WTC11 (cell line): ENCODE measurements around the gene SREBF1. TPM values are rescaled to one million over a fixed set of nuclear protein-coding genes. Genes with fewer than 3 reads are reported as not detected.
A peak's percentile ranks its signal among the peaks of the same experiment; 100 is the strongest.

ENCODE experiments used
- ATAC-seq: fragments of 200-7000 bp; cut with Tn5 transposase; 2 replicates; pipeline ENCODE4 v1.10.0; 2021; ENCODE audit warnings: mild to moderate bottlenecking, moderate library complexity
- CTCF ChIA-PET: fragments of 300-600 bp; sonication (Branson Sonifier 250); formaldehyde crosslinking; loops from one replicate; lab custom pipeline; 2021; ENCODE audit warnings: antibody characterized with exemption; lab: Charles Lee
- POLR2A ChIA-PET: fragments of 350-600 bp; sonication (Branson Sonifier 250); formaldehyde crosslinking; loops from one replicate; lab custom pipeline; 2021; ENCODE audit warnings: antibody characterized with exemption; lab: Charles Lee
- DNase-seq: peaks from one replicate; pipeline ENCODE4 v3.0.0; 2021; ENCODE audit warnings: low spot score
- H3K27ac Mint-ChIP-seq: 2 replicates; pipeline ENCODE4 v1.8.0; 2021; ENCODE audit warnings: mixed read lengths
- H3K27me3 Mint-ChIP-seq: 2 replicates; pipeline ENCODE4 v1.8.0; 2021; ENCODE audit warnings: low read depth, mild to moderate bottlenecking, moderate library complexity, mixed read lengths
- H3K36me3 Mint-ChIP-seq: 2 replicates; pipeline ENCODE4 v1.8.0; 2021; ENCODE audit warnings: mixed read lengths
- H3K4me1 Mint-ChIP-seq: 2 replicates; pipeline ENCODE4 v1.8.0; 2022; ENCODE audit warnings: mixed read lengths
- H3K4me3 Mint-ChIP-seq: 2 replicates; pipeline ENCODE4 v1.8.0; 2021; ENCODE audit warnings: mild to moderate bottlenecking, moderate library complexity, mixed read lengths
- H3K9me3 Mint-ChIP-seq: 2 replicates; pipeline ENCODE4 v1.8.0; 2021; ENCODE audit warnings: mixed read lengths
- CBFB ChIP-seq: sonication (generic); formaldehyde crosslinking; IDR thresholded peaks from 2 replicates; pipeline ENCODE4 v1.8.1; 2022; ENCODE audit warnings: mild to moderate bottlenecking, low read depth, missing genetic modification reagents
- ESRRA ChIP-seq: sonication (generic); formaldehyde crosslinking; IDR thresholded peaks from 2 replicates; pipeline ENCODE4 v1.8.1; 2022; ENCODE audit warnings: mild to moderate bottlenecking, missing genetic modification reagents, borderline replicate concordance
- GABPB1 ChIP-seq: sonication (generic); formaldehyde crosslinking; IDR thresholded peaks from 2 replicates; pipeline ENCODE4 v1.8.1; 2023; ENCODE audit warnings: mild to moderate bottlenecking, missing genetic modification reagents
- JUN ChIP-seq: sonication (generic); formaldehyde crosslinking; IDR thresholded peaks from 2 replicates; pipeline ENCODE4 v1.8.0; 2023; ENCODE audit warnings: mild to moderate bottlenecking, missing genetic modification reagents
- MXD4 ChIP-seq: fragments of 250-450 bp; sonication (Bioruptor Pico); IDR thresholded peaks from 2 replicates; pipeline ENCODE4 v1.8.0; 2021; ENCODE audit warnings: mild to moderate bottlenecking, moderate library complexity, borderline replicate concordance
- NFATC4 ChIP-seq: fragments of 250-450 bp; sonication (Bioruptor Pico); IDR thresholded peaks from 2 replicates; pipeline ENCODE4 v1.9.0; 2021; ENCODE audit warnings: mild to moderate bottlenecking
- NFE2L1 ChIP-seq: sonication (generic); formaldehyde crosslinking; IDR thresholded peaks from 2 replicates; pipeline ENCODE4 v1.8.1; 2023; ENCODE audit warnings: missing genetic modification reagents
- NR3C1 ChIP-seq: sonication (generic); formaldehyde crosslinking; conservative IDR thresholded peaks from 2 replicates; pipeline ENCODE4 v1.8.1; 2023; ENCODE audit warnings: low read depth, mild to moderate bottlenecking, missing genetic modification reagents
- TCF7 ChIP-seq: sonication (generic); formaldehyde crosslinking; IDR thresholded peaks from 2 replicates; pipeline ENCODE4 v1.8.0; 2022; ENCODE audit warnings: mild to moderate bottlenecking, low read depth, missing genetic modification reagents, moderate library complexity
- TEAD1 ChIP-seq: sonication (generic); formaldehyde crosslinking; IDR thresholded peaks from 2 replicates; pipeline ENCODE4 v1.8.0; 2022; ENCODE audit warnings: mild to moderate bottlenecking, missing genetic modification reagents
- ZNF232 ChIP-seq: sonication (generic); formaldehyde crosslinking; IDR thresholded peaks from 2 replicates; pipeline ENCODE4 v1.8.0; 2022; ENCODE audit warnings: mild to moderate bottlenecking, missing genetic modification reagents
- ZNF423 ChIP-seq: fragments of 250-450 bp; sonication (Bioruptor Pico); IDR thresholded peaks from 2 replicates; pipeline ENCODE4 v2.1.2; 2022; ENCODE audit warnings: mild to moderate bottlenecking, moderate library complexity
- total RNA-seq: library from RNA; stranded (reverse); gene quantifications from 3 replicates; pipeline ENCODE4 v1.2.3, GENCODE V29; 2021
- TF ChIP-seq, protein P1 (sequence below): fragments of 250-450 bp; sonication (Bioruptor Pico); conservative IDR thresholded peaks from 2 replicates; pipeline ENCODE4 v1.9.0; 2021; ENCODE audit warnings: mild to moderate bottlenecking
- TF ChIP-seq, protein P2 (sequence below): sonication (generic); formaldehyde crosslinking; IDR thresholded peaks from 2 replicates; pipeline ENCODE4 v1.8.1; 2022; ENCODE audit warnings: mild to moderate bottlenecking, missing genetic modification reagents, moderate library complexity, borderline replicate concordance
- TF ChIP-seq, protein P3 (sequence below): sonication (generic); formaldehyde crosslinking; IDR thresholded peaks from 2 replicates; pipeline ENCODE4 v1.8.1; 2022; ENCODE audit warnings: low read depth, missing genetic modification reagents, borderline replicate concordance
- TF ChIP-seq, protein P4 (sequence below): fragments of 250-450 bp; sonication (Bioruptor Pico); IDR thresholded peaks from 2 replicates; pipeline ENCODE4 v1.9.0; 2021; ENCODE audit warnings: mild to moderate bottlenecking, borderline replicate concordance

SREBF1 gene
- total RNA-seq, 1 experiment from 2014 or later = 93.7 TPM

DNA sequence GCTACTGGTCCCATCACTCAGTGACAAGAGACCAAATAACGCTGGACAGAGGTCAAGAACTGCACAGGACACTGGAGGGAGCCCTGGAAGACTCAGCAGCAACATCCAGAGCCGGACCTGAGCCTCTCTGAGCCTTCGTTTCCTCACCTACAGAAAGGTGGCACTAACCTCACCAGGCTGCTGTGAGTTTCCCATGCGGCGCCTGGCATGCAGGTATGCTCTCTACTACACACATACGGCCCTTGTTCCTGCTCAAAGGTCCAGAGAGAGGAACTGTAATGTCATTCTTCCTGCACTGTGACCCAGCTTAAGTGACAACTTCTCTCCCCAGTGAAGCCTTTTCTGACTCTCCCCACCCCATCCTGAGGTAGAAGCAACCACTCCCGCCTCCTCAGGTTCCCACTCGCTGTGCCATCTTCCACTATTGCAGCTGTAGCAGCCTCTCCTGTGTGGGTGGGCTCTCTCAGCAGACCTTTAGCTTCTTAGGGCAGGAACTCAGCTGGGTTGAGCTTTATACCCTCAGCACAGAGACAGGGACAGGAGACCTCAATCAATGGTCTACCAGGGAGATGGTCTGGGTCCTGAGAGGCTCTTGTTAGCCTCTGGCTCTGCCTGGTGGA lies 43.9 kb upstream of the SREBF1 start (continued):
- TF ChIP-seq, protein P1, sequence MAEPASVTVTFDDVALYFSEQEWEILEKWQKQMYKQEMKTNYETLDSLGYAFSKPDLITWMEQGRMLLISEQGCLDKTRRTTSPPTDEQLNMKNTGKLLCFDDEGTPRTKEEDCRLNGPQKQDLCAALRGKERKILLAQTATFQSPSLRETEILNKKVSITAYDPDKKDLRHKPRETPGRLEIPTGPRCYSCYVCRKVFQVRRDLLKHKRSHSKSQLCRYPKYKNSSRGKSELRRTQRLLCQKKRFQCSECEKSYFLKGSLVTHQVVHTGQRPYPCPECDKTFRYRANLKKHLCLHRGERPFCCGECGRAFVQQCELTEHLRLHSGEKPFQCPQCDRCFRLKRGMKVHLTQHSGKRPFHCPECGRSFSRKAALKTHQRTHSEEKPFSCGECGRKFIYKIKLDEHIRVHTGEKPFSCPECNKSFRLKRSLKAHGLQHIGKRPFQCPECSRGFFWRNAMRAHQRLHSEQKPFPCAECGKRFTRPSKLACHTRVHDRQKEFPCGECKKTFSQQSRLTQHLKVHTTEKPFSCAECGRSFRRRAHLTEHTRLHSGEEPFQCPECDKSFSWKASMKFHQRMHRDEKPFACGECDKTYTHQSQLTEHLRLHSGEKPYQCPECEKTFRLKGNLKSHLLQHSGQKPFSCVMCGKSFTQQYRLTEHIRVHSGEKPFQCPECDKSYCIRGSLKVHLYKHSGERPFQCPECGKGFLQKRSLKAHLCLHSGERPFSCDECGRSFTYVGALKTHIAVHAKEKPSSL (CRISPR knock-in tag) = no peak
- TF ChIP-seq, protein P2, sequence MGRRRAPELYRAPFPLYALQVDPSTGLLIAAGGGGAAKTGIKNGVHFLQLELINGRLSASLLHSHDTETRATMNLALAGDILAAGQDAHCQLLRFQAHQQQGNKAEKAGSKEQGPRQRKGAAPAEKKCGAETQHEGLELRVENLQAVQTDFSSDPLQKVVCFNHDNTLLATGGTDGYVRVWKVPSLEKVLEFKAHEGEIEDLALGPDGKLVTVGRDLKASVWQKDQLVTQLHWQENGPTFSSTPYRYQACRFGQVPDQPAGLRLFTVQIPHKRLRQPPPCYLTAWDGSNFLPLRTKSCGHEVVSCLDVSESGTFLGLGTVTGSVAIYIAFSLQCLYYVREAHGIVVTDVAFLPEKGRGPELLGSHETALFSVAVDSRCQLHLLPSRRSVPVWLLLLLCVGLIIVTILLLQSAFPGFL (CRISPR knock-in tag) = no peak

DNA sequence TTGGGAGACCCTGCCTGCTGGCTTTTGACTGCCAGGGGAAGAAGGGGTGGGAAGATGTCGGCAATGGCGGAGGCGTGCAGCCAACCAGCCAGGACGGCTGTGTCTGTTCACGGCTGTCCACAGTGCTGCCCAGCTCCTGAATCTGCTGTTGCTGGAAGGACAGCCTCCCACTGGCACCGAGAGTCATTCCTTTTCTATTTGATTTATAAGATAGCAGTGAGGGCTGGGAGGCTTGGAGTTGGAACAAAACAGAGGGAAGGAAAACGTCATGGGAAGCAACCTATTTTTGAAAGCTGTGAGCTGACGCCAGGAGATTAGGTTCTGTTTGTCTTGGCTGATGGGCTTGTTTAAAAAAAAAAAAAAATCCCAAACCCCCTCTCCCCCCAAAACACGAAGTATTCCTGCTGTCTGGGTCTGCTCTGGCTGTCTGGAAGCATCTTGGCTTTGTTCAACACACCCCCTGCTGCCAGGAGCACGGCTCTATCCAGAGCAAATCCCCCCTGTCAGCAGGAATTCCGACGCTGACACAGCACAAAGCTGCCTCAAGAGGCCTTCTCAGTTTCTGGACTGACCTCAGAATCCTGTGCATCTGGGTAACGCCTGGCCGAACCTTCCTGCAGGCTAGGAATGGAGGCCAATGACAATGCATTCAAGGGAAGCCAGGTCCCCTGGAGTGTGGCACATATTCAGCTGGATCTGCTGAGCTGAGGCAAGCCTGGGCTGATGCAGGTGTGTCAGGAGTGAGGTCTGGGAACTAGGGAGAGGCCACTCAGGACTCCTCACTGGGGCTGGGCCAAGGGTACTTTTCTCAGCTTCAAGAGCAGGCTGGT lies 41.0 kb upstream of the SREBF1 start:
- ATAC-seq = peak; percentile 65
- TF ChIP-seq TEAD1 (peak; percentile 14; the same call in 1 of the 2 replicates), ZNF423 (CRISPR knock-in tag) (0 out of 2 replicates have a peak, but pooled peaks have one; percentile 23), ESRRA (no peak)
- Mint-ChIP-seq H3K27me3 (no peaks in the 10 kb centered on the region; the same call in 1 of the 2 replicates), H3K9me3 (no peaks in the 10 kb centered on the region), H3K36me3 (no peaks in the 10 kb centered on the region), H3K27ac (peak overlapping the region; percentile 77), H3K4me1 (peaks cover 41% of the 10 kb centered on the region), H3K4me3 (no peak overlapping the region; the same call in 1 of the 2 replicates)
- DNase-seq = peak; percentile 52
- CTCF ChIA-PET = interaction anchor here (0.6 to 3.3 kb wide), 14 partner anchors 8 to 353 kb away, joined by 3 to 18 read pairs (median 4); no protein-coding TSS in a partner anchor
- POLR2A ChIA-PET = interaction anchor here (0.6 to 1.8 kb wide), 4 partner anchors 39 to 381 kb away, joined by 3 to 5 read pairs (median 4); no protein-coding TSS in a partner anchor

DNA sequence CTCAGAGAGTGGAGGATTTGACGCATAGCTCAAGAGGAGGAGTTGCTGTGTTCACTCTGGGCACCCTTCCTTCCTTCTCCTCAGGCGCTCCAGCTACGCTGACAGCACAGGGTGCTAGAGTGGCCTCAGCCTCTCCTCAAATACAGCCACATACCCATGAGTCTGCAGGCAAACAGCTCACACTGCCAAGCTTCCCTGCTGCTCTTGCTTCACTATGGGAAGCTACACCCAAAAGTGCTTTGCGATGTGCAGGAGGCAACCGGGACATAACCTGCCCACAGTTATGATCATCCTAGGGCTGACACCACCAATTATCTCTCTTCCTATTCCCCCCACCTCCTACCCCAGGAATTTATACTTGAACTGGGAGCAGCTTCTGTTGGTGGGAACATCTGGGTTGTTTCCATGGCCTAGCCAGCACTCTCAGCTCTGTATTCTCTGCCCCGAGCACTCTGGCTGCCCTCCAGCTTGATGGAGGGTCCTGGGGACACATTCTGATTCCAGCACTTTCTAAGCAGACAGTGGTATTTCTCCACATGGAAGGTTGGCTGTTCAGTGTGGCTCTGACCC lies 40.3 kb upstream of the SREBF1 start:
- Mint-ChIP-seq H3K9me3 (no peaks in the 10 kb centered on the region), H3K4me1 (peaks cover 36% of the 10 kb centered on the region), H3K4me3 (no peak overlapping the region), H3K27me3 (no peaks in the 10 kb centered on the region; the same call in 1 of the 2 replicates)
- ATAC-seq (no peak), DNase-seq (no peak)
- ChIA-PET POLR2A (interaction anchor here (0.6 to 1.3 kb wide), 4 partner anchors 8 to 381 kb away, joined by 3 to 4 read pairs (median 4); no protein-coding TSS in a partner anchor), CTCF (interaction anchor here (0.6 to 3.3 kb wide), 10 partner anchors 8 to 96 kb away, joined by 3 to 18 read pairs (median 7); no protein-coding TSS in a partner anchor)
- no peak for TF ChIP-seq NFATC4 (CRISPR knock-in tag)
- TF ChIP-seq TCF7 (CRISPR knock-in tag) = no peak
- TF ChIP-seq, protein P3, sequence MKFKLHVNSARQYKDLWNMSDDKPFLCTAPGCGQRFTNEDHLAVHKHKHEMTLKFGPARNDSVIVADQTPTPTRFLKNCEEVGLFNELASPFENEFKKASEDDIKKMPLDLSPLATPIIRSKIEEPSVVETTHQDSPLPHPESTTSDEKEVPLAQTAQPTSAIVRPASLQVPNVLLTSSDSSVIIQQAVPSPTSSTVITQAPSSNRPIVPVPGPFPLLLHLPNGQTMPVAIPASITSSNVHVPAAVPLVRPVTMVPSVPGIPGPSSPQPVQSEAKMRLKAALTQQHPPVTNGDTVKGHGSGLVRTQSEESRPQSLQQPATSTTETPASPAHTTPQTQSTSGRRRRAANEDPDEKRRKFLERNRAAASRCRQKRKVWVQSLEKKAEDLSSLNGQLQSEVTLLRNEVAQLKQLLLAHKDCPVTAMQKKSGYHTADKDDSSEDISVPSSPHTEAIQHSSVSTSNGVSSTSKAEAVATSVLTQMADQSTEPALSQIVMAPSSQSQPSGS (CRISPR knock-in tag) = no peak
- no peak for TF ChIP-seq ZNF232 (CRISPR knock-in tag)
- no peak for TF ChIP-seq NR3C1 (CRISPR knock-in tag)
- no peak for TF ChIP-seq GABPB1 (CRISPR knock-in tag)
- TF ChIP-seq, all 79 proteins: peak for 0
- 0 out of 2 replicates have a peak overlapping the region, but pooled peaks have one; percentile 57 for H3K27ac Mint-ChIP-seq
- no peaks in the 10 kb centered on the region for H3K36me3 Mint-ChIP-seq

DNA sequence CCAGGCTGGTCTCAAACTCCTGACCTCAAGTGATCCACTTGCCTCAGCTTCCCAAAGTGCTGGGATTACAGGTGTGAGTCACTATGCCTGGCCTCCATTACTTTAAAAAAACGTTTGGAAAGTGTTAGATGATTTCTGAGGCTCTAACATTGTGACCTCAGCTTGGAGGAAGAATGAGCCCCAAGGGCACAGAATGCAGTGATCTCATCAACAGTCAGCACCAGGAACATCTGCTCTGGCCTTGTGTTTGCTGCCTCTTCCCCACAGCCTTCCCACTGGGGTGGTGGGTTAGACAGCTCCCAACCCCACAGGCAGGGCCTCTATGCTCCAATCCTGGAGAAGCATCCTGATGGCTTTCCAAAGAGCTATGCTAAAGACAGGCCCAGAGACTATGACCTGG lies 37.7 kb upstream of the SREBF1 start:
- 0 out of 2 replicates have a peak, but pooled peaks cover 2% of the 10 kb centered on the region for H3K27me3 Mint-ChIP-seq
- DNase-seq (no peak), ATAC-seq (no peak)
- H3K27ac Mint-ChIP-seq = no peak overlapping the region
- CTCF ChIA-PET = interaction anchor here (1.7 kb wide), 1 partner anchor 14 kb away, joined by 6 read pairs; no protein-coding TSS in a partner anchor
- H3K4me1 Mint-ChIP-seq = peaks cover 39% of the 10 kb centered on the region
- H3K36me3 Mint-ChIP-seq = no peaks in the 10 kb centered on the region
- POLR2A ChIA-PET = interaction anchor here (0.8 kb wide), 1 partner anchor 37 kb away, joined by 7 read pairs; no protein-coding TSS in a partner anchor
- H3K9me3 Mint-ChIP-seq = no peaks in the 10 kb centered on the region
- no peak overlapping the region for H3K4me3 Mint-ChIP-seq
- no peak for TF ChIP-seq NFE2L1 (CRISPR knock-in tag)
- TF ChIP-seq, protein P4, sequence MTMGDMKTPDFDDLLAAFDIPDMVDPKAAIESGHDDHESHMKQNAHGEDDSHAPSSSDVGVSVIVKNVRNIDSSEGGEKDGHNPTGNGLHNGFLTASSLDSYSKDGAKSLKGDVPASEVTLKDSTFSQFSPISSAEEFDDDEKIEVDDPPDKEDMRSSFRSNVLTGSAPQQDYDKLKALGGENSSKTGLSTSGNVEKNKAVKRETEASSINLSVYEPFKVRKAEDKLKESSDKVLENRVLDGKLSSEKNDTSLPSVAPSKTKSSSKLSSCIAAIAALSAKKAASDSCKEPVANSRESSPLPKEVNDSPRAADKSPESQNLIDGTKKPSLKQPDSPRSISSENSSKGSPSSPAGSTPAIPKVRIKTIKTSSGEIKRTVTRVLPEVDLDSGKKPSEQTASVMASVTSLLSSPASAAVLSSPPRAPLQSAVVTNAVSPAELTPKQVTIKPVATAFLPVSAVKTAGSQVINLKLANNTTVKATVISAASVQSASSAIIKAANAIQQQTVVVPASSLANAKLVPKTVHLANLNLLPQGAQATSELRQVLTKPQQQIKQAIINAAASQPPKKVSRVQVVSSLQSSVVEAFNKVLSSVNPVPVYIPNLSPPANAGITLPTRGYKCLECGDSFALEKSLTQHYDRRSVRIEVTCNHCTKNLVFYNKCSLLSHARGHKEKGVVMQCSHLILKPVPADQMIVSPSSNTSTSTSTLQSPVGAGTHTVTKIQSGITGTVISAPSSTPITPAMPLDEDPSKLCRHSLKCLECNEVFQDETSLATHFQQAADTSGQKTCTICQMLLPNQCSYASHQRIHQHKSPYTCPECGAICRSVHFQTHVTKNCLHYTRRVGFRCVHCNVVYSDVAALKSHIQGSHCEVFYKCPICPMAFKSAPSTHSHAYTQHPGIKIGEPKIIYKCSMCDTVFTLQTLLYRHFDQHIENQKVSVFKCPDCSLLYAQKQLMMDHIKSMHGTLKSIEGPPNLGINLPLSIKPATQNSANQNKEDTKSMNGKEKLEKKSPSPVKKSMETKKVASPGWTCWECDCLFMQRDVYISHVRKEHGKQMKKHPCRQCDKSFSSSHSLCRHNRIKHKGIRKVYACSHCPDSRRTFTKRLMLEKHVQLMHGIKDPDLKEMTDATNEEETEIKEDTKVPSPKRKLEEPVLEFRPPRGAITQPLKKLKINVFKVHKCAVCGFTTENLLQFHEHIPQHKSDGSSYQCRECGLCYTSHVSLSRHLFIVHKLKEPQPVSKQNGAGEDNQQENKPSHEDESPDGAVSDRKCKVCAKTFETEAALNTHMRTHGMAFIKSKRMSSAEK (CRISPR knock-in tag) = no peak
- no peak for TF ChIP-seq MXD4 (CRISPR knock-in tag)
- TF ChIP-seq JUN (CRISPR knock-in tag) = no peak
- no peak for TF ChIP-seq ZNF232 (CRISPR knock-in tag)
- TF ChIP-seq CBFB = no peak
